ENCODE measurements around the gene COPG1.
"Not testable (repeated sequence)": the region's sequence is repeated elsewhere in the genome, so short reads cannot be mapped to it uniquely, and the experiment has no call there.

Gene COPG1

DNA sequence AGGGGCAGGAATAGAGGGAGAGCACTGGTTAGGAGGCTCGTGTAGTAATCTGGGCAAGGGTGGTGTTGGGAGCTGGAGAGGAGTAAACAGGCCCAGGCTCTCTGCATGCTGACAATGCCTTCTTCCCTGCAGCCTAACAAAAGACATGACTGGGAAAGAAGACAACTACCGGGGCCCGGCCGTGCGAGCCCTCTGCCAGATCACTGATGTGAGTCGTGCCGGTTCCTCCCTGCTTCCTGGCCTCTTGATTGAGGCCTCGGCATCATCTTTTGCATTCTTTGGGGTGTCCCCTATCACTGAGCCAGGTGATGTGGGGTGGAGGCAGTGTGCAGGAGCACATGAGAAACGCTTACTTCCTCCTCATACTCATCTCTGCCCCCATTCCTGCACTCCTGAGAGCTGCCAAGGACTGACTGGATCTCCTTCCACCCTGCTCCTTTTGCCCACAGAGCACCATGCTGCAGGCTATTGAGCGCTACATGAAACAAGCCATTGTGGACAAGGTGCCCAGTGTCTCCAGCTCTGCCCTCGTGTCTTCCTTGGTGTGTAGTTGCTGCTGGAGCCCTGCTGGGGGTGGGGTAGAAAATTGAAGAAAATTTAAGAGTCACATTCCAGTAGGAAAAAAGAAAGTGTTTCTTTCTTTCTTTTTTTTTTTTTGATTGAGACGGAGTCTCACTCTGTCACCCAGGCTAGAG lies 5.3 kb downstream of the COPG1 start:
- Mint-ChIP-seq H3K27ac (no peak overlapping the region), H3K9me3 (no peaks in the 10 kb centered on the region), H3K36me3 (ENCODE audit: low read depth) (peaks cover 71% of the 10 kb centered on the region), H3K27me3 (ENCODE audit: low read depth) (no peaks in the 10 kb centered on the region), H3K4me3 (no peak overlapping the region), H3K4me1 (ENCODE audit: low read depth) (peaks cover 12% of the 10 kb centered on the region)
- DNase-seq (ENCODE audit: low spot score): no peak

DNA sequence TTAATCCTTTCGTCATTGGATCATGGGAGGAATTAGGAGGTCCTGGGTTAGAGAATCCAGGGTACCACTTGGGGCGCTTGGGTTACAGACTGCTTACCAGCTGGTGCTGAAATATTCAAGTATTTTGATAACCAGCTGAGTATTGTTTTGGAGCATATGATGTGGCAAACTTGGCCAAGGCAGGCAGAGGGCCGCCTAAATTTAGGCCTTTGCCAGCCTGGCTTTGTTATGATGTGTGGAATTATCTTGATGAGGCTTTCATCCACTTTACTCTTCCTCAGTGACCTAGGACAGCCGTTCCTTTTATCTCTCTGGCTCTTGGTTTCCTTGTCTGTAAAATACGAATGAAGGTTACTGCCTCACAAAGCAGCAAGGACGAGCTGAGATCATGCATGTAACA lies 6.9 kb downstream of the COPG1 start:
- Mint-ChIP-seq H3K27me3 (ENCODE audit: low read depth) (no peaks in the 10 kb centered on the region), H3K36me3 (ENCODE audit: low read depth) (peaks cover 78% of the 10 kb centered on the region), H3K4me3 (no peak overlapping the region), H3K4me1 (ENCODE audit: low read depth) (peaks cover 5% of the 10 kb centered on the region), H3K9me3 (no peaks in the 10 kb centered on the region), H3K27ac (no peak overlapping the region)
- no peak for DNase-seq (ENCODE audit: low spot score)

DNA sequence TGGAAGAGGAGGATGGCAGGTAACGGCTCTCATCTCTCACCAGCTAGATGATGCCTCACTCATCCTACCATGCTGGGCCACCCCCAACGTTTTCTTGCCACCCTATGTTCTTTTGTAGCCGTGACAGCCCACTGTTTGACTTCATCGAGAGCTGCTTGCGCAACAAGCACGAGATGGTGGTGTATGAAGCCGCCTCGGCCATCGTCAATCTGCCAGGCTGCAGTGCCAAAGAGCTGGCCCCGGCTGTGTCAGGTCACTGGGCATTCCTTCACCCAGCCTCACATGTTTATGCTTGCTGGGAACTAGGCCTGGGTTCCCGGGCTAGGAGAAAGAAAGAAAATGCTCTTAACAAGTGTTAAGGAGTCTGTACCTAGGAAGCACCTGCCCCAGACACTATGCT lies 8.2 kb downstream of the COPG1 start:
- peaks cover 4% of the 10 kb centered on the region for H3K4me1 Mint-ChIP-seq (ENCODE audit: low read depth)
- H3K27me3 Mint-ChIP-seq (ENCODE audit: low read depth): no peaks in the 10 kb centered on the region
- peaks cover 74% of the 10 kb centered on the region for H3K36me3 Mint-ChIP-seq (ENCODE audit: low read depth)
- H3K4me3 Mint-ChIP-seq: no peak overlapping the region
- no peak for DNase-seq (ENCODE audit: low spot score)
- H3K27ac Mint-ChIP-seq: no peak overlapping the region
- H3K9me3 Mint-ChIP-seq: no peaks in the 10 kb centered on the region

DNA sequence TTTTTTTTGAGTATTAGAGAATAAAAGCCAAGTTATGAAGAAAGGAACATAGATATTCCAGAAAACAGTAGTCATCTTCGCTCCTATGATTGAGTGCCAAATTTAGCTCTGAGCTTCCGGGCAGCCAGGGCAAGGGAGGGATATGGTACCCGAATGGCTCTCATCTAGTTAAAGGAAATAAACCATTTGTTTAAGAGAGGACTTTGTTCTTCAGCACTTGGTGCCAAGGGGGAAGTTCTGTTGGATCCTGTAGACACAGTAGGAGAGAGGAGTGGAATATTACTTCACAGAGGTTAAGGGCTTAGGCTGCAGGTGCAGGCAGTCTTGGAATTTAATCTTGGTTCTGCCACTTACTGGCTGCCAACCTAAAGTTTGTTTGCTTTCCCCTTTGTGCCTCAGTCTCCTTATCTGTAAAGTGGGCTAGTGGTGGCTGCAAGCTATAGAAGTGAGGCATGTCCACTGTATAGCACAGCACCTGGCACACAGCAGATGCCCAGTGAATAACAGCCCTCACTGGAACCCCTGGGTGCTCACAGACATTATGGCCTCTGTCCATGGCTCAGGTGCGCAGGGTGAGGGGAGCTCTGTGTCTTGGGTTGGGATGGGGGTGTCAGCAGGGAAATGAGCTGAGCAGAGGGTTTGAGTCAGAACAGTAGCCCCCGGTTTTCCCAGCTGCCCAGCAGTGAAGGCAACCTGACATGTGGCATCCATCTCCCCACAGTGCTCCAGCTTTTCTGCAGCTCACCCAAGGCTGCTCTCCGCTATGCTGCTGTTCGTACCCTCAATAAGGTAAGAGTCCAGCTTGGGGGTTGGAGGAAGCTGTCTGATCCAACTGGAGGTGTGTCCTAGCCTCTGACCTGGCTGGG lies 10.4 kb downstream of the COPG1 start:
- Mint-ChIP-seq H3K27me3 (ENCODE audit: low read depth) (no peaks in the 10 kb centered on the region), H3K36me3 (ENCODE audit: low read depth) (peaks cover 74% of the 10 kb centered on the region), H3K27ac (no peak overlapping the region), H3K4me3 (no peak overlapping the region), H3K4me1 (ENCODE audit: low read depth) (no peaks in the 10 kb centered on the region), H3K9me3 (no peaks in the 10 kb centered on the region)
- DNase-seq (ENCODE audit: low spot score): no peak

DNA sequence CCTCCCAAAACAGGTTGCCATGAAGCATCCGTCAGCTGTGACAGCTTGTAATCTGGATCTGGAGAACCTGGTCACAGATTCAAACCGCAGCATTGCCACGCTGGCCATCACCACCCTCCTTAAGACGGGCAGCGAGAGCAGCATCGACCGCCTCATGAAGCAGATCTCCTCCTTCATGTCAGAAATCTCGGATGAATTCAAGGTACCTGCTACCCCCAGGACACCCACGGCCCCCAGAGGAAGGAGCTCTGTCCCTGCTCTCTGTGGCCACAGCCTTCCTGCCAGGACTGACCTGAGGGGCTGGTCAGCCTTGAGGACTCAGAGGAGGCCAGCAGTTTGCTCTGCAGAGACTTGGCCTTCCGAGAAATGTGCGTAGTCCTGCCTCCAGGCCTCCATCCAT lies 11.2 kb downstream of the COPG1 start:
- H3K9me3 Mint-ChIP-seq: no peaks in the 10 kb centered on the region
- H3K4me1 Mint-ChIP-seq (ENCODE audit: low read depth): no peaks in the 10 kb centered on the region
- DNase-seq (ENCODE audit: low spot score): no peak
- no peak overlapping the region for H3K4me3 Mint-ChIP-seq
- H3K27me3 Mint-ChIP-seq (ENCODE audit: low read depth): no peaks in the 10 kb centered on the region
- H3K27ac Mint-ChIP-seq: no peak overlapping the region
- H3K36me3 Mint-ChIP-seq (ENCODE audit: low read depth): peaks cover 69% of the 10 kb centered on the region

DNA sequence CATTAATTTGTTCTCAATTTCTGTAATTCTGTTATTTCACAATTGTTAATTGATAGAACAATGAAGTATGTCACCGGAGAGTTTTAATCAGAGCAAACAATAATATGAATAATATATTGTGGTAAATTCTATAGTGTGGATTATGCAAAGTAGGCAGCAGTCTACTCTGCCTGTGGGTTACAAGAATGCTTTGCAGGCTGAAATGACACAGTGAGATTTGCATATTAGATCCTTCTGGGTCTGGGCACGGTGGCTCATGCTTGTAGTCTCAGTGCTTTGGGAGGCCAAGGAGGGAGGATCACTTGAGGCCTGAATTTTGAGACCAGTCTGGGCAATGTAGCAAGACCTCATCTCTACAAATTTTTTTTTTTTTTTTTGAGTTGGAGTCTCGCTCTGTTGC lies 12.5 kb downstream of the COPG1 start:
- no peak overlapping the region for H3K27ac Mint-ChIP-seq
- H3K4me1 Mint-ChIP-seq (ENCODE audit: low read depth): no peaks in the 10 kb centered on the region
- no peaks in the 10 kb centered on the region for H3K9me3 Mint-ChIP-seq
- H3K4me3 Mint-ChIP-seq: no peak overlapping the region
- no peaks in the 10 kb centered on the region for H3K27me3 Mint-ChIP-seq (ENCODE audit: low read depth)
- H3K36me3 Mint-ChIP-seq (ENCODE audit: low read depth): peaks cover 70% of the 10 kb centered on the region
- DNase-seq (ENCODE audit: low spot score): no peak

DNA sequence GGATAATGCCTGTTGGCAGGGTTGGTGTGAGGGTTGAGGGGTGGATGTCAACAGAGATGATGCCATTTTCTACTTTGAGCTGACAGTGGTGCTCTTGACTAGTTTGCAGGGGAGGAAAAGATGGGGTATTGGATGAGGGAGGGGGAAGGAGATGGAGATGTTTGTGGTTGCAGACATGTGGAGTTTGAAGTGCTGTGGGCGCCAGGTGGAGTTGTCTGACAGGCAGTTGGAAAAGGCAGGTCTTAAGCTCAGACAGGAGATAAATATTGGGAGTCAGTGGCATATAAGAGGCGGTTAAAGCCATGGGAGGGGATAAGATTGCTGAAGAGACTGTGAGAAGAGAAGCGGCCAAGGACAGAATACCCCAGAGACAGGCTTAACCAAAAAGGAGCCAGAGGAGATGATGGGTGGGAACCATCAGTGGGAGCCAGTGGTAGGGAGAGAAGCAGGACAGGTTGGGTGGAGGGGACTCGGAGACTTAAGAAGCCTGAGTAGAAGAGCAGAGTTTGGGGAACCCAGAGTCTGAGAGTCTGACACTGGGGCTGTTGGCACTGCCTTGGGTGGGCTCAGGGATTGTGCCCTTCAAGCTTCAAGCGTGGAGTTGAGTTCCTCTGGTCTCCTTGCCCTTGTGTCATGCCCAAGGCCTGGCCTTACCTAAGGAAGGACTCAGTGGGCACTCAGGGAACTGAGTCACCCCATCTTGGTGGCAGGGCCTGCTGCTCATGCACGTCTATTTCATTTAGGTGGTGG lies 13.9 kb downstream of the COPG1 start:
- Mint-ChIP-seq H3K9me3 (no peaks in the 10 kb centered on the region), H3K36me3 (ENCODE audit: low read depth) (peaks cover 65% of the 10 kb centered on the region), H3K4me3 (no peak overlapping the region), H3K4me1 (ENCODE audit: low read depth) (no peaks in the 10 kb centered on the region), H3K27ac (no peak overlapping the region), H3K27me3 (ENCODE audit: low read depth) (no peaks in the 10 kb centered on the region)
- DNase-seq (ENCODE audit: low spot score): no peak

DNA sequence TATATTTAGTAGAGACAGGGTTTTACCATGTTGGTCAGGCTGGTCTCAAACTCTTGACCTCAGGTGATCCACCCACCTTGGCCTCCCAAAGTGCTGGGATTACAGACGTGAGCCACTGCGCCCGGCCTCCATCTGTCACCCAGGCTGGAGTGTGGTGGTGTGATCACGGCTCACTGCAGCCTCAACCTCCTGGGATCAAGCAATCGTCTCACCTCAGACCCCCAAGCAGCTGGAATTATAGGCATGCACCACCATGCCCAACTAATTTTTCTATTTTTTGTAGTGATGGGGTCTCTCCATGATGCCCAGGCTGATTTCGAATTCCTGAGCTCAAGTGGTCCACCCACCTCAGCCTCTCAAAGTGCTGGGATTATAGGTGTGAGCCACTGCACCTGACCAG lies 15.6 kb downstream of the COPG1 start:
- DNase-seq (ENCODE audit: low spot score); H3K27me3 Mint-ChIP-seq (ENCODE audit: low read depth); H3K4me3 Mint-ChIP-seq; H3K4me1 Mint-ChIP-seq (ENCODE audit: low read depth); H3K27ac Mint-ChIP-seq; H3K9me3 Mint-ChIP-seq: not testable (repeated sequence)
- peaks cover 67% of the 10 kb centered on the region for H3K36me3 Mint-ChIP-seq (ENCODE audit: low read depth)

DNA sequence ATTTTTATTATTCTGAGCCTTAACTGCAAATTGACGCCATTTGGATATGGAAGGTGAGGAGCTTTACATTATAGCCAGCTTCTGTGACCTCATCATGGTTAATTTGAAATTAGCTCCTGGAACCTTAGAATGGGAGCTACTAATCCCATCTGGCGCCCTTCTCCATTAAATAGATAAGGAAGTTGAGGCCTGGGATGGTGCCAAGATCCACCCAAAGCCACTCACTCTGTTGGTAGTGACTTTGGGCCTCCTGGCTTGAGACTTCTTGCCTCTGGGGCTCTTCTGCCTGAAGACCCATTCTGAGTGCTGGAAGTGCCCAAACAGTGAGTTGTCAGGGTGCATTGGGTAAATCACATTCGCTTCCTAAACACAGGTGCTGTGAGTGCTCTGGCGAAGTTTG lies 17.2 kb downstream of the COPG1 start:
- DNase-seq (ENCODE audit: low spot score): no peak
- H3K4me3 Mint-ChIP-seq: no peak overlapping the region
- H3K36me3 Mint-ChIP-seq (ENCODE audit: low read depth): peaks cover 67% of the 10 kb centered on the region
- no peaks in the 10 kb centered on the region for H3K9me3 Mint-ChIP-seq
- H3K27me3 Mint-ChIP-seq (ENCODE audit: low read depth): no peaks in the 10 kb centered on the region
- H3K27ac Mint-ChIP-seq: no peak overlapping the region
- H3K4me1 Mint-ChIP-seq (ENCODE audit: low read depth): no peaks in the 10 kb centered on the region

DNA sequence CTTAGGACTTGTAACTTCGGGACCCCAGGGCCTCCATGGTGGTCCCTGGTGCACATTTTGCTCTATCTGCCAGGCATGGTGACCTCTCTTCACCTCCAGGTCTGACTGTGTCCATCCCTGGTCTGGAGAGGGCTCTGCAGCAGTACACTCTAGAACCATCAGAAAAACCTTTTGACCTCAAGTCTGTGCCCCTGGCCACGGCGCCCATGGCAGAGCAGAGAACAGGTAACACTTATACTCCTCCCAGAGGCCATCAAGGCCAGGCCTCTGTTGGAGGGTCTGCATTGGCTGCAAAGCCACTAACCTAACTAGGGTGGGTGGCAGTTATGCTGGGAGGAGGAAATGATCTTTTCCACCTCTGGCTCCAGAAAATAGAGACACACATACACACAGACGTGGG lies 19.0 kb downstream of the COPG1 start:
- H3K36me3 Mint-ChIP-seq (ENCODE audit: low read depth): peaks cover 73% of the 10 kb centered on the region
- no peak for DNase-seq (ENCODE audit: low spot score)
- no peaks in the 10 kb centered on the region for H3K4me1 Mint-ChIP-seq (ENCODE audit: low read depth)
- H3K27ac Mint-ChIP-seq: no peak overlapping the region
- H3K9me3 Mint-ChIP-seq: no peaks in the 10 kb centered on the region
- H3K27me3 Mint-ChIP-seq (ENCODE audit: low read depth): no peaks in the 10 kb centered on the region
- H3K4me3 Mint-ChIP-seq: no peak overlapping the region

DNA sequence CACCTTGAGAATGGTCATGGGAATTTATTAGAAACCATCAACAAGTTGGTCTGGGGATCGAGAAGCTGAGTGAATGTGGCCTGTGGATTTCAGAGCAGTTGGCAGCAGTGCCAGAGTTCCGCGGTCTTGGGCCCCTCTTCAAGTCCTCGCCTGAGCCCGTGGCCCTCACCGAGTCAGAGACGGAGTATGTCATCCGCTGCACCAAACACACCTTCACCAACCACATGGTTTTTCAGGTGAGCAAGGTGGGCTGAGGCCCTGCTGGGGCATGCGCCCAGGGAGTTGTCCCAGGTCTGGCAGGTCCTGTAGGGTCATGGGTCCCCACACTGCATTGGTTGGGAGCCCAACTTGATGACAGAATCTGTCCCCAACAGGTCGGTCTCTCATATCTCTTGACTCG lies 22.3 kb downstream of the COPG1 start:
- H3K27ac Mint-ChIP-seq: no peak overlapping the region
- no peaks in the 10 kb centered on the region for H3K27me3 Mint-ChIP-seq (ENCODE audit: low read depth)
- peaks cover 80% of the 10 kb centered on the region for H3K36me3 Mint-ChIP-seq (ENCODE audit: low read depth)
- no peaks in the 10 kb centered on the region for H3K9me3 Mint-ChIP-seq
- H3K4me3 Mint-ChIP-seq: no peak overlapping the region
- DNase-seq (ENCODE audit: low spot score): no peak
- peaks cover 10% of the 10 kb centered on the region for H3K4me1 Mint-ChIP-seq (ENCODE audit: low read depth)

DNA sequence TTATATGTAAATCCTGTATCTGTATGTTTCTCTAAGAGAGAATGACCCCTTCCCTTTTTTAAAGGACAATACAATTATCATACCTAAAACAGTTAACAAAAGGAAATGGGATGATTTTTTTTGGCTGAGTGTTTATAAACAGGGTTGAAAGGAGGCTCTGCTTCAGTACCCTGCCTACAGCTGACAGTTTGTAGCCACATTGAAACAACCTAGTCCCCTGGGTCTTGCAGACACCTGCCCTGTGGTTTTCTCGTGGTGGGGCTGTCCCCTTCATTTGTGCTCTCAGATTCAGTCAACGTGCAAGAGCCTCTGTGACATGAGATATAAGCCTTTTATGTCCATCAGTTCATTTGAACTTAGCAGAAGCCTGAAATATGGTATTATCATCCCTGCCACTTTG lies 27.0 kb downstream of the COPG1 start:
- no peak for DNase-seq (ENCODE audit: low spot score)
- no peaks in the 10 kb centered on the region for H3K9me3 Mint-ChIP-seq
- peaks cover 33% of the 10 kb centered on the region for H3K4me1 Mint-ChIP-seq (ENCODE audit: low read depth)
- peaks cover 68% of the 10 kb centered on the region for H3K36me3 Mint-ChIP-seq (ENCODE audit: low read depth)
- H3K4me3 Mint-ChIP-seq: no peak overlapping the region
- H3K27ac Mint-ChIP-seq: no peak overlapping the region
- H3K27me3 Mint-ChIP-seq (ENCODE audit: low read depth): no peaks in the 10 kb centered on the region

DNA sequence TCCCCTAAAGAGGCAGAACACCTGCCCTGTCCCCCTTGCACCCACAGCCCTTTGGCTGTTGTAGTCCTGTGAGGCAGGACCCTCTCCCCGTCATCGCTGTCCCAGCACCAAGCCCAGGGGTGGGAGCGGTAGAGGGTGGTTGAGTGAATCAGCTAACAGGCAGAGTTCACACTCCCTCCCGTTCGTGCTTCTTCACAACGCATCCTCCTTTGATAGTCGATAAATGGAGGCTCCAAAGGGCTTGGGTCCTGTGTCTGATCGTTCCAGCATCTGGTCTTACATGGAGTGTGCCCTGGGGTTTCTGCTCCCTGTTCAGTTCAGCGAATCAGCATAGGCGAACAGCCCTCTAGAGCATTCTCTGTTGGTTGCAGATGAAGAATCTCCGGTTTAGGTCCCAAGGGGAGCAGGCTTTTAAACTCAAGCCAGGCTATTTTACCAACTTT lies 28.4 kb downstream of the COPG1 start:
- Mint-ChIP-seq H3K27ac (peak overlapping the region; percentile 92), H3K4me1 (ENCODE audit: low read depth) (peaks cover 45% of the 10 kb centered on the region), H3K9me3 (no peaks in the 10 kb centered on the region), H3K27me3 (ENCODE audit: low read depth) (no peaks in the 10 kb centered on the region), H3K4me3 (peak overlapping the region; percentile 90), H3K36me3 (ENCODE audit: low read depth) (peaks cover 59% of the 10 kb centered on the region)
- DNase-seq (ENCODE audit: low spot score): no peak

DNA sequence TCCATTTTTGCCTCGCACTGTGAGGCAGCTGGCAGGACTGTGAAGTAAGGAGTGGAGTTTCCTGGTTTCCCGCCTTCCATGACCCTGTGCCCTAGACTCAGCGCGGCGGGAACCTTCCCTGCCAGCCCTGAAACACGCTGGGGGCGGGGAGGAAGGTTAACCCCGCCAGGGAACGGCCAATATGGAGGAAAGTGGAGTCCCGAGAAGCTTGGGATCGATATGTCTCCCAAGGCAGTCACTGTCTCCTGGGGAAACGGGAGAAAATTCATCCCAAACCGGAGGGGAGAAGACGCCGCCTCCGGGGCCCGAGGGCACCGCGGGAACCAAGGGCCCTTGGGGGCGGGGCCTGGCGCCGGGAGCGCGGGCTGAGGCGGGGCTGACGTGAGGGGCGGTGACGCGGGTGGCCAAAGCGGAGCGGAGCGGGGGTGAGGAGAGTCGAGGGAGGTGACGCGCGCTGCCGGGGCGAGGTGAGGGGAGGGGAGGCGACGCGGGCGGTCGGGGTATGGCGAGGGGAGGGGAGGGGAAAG lies 29.1 kb downstream of the COPG1 start, which contains the start of gene HMCES:
TSS of gene HMCES (plus strand) at position 432 of the 527 bp plus-strand sequence. CDS start 863 bp downstream, outside the sequence.
- Mint-ChIP-seq H3K27me3 (ENCODE audit: low read depth) (no peaks in the 10 kb centered on the region), H3K27ac (peak within 1 kb of the TSS; percentile 96), H3K9me3 (no peaks in the 10 kb centered on the region), H3K36me3 (ENCODE audit: low read depth) (peaks cover 58% of the 10 kb centered on the region), H3K4me1 (ENCODE audit: low read depth) (peaks cover 48% of the 10 kb centered on the region), H3K4me3 (peak within 1 kb of the TSS; percentile 97)
- peak; percentile 93 for DNase-seq (ENCODE audit: low spot score)
